GM19463 (cell line): ENCODE measurements around the gene ZFP90.
A peak's percentile ranks its signal among the peaks of the same experiment; 100 is the strongest.
"Not testable (repeated sequence)": the region's sequence is repeated elsewhere in the genome, so short reads cannot be mapped to it uniquely, and the experiment has no call there.

Source experiments
- ATAC-seq: cut with Tn5 transposase; IDR thresholded peaks from one replicate; pipeline ENCODE4 v1.9.1; 2021; ENCODE audit warnings: mild to moderate bottlenecking, moderate library complexity; ENCODE audit not compliant: unreplicated experiment

Gene ZFP90

GRCh38 chr16:68538880-68539701, at the start of gene ZFP90:
Gene ZFP90, plus strand, starts transcription at chr16:68539291. Its CDS starts 502 bp downstream, at chr16:68539793.
- ATAC-seq, result peak; percentile 95

- no peak for ATAC-seq
These were observed 48.7 kb upstream of the ZFP90 start for GRCh38 chr16:68490358-68490757.

GRCh38 chr16:68490829-68491575, 48.1 kb upstream of the ZFP90 start:
- ATAC-seq, result no peak

- ATAC-seq, result no peak
These were observed 47.5 kb upstream of the ZFP90 start for GRCh38 chr16:68491576-68491950.

- no peak for ATAC-seq
These were observed 46.9 kb upstream of the ZFP90 start for GRCh38 chr16:68492151-68492542.

- ATAC-seq, result no peak
These were observed 46.3 kb upstream of the ZFP90 start for GRCh38 chr16:68492543-68493411.

GRCh38 chr16:68493412-68494070, 45.5 kb upstream of the ZFP90 start:
- no peak for ATAC-seq

- ATAC-seq, result not testable (repeated sequence)
These were observed 44.8 kb upstream of the ZFP90 start for GRCh38 chr16:68494261-68494660.

GRCh38 chr16:68496689-68497088, 42.4 kb upstream of the ZFP90 start:
- no peak for ATAC-seq

- ATAC-seq, result no peak
These were observed 40.1 kb upstream of the ZFP90 start for GRCh38 chr16:68499006-68499405.

GRCh38 chr16:68503334-68503733, 35.8 kb upstream of the ZFP90 start:
- no peak for ATAC-seq

- ATAC-seq, result no peak
These were observed 35.0 kb upstream of the ZFP90 start for GRCh38 chr16:68504066-68504465.

- ATAC-seq, result no peak
These were observed 32.6 kb upstream of the ZFP90 start for GRCh38 chr16:68506331-68507053.

GRCh38 chr16:68508013-68508412, 31.1 kb upstream of the ZFP90 start:
- no peak for ATAC-seq

- no peak for ATAC-seq
These were observed 30.4 kb upstream of the ZFP90 start for GRCh38 chr16:68508641-68509240.

- no peak for ATAC-seq
These were observed 29.7 kb upstream of the ZFP90 start for GRCh38 chr16:68509381-68509780.

- no peak for ATAC-seq
These were observed 28.3 kb upstream of the ZFP90 start for GRCh38 chr16:68510775-68511174.

- no peak for ATAC-seq
These were observed 26.9 kb upstream of the ZFP90 start for GRCh38 chr16:68512183-68512582.

GRCh38 chr16:68512742-68513141, 26.3 kb upstream of the ZFP90 start:
- no peak for ATAC-seq

- no peak for ATAC-seq
These were observed 24.6 kb upstream of the ZFP90 start for GRCh38 chr16:68514511-68514910.
